Hepatocyte (in vitro differentiated cells): Measurements from ENCODE around the gene BCL2. TPM values are rescaled to one million over a fixed set of nuclear protein-coding genes. Genes with fewer than 3 reads are reported as not detected.

Experiments
- DNase-seq: peaks from one replicate; pipeline ENCODE4 v3.0.0-alpha.2; 2016; ENCODE audit warnings: low spot score
- H2AFZ ChIP-seq: fragments of 200-600 bp; sonication (generic); 2 replicates; pipeline ENCODE4 v1.6.0; 2016; ENCODE audit warnings: antibody characterized with exemption, mild to moderate bottlenecking
- H3K27ac ChIP-seq: fragments of 200-600 bp; sonication (generic); 2 replicates; pipeline ENCODE4 v1.5.1; 2016; ENCODE audit warnings: mild to moderate bottlenecking
- H3K27me3 ChIP-seq: fragments of 200-600 bp; sonication (generic); 2 replicates; pipeline ENCODE4 v1.6.1; 2016
- H3K36me3 ChIP-seq: fragments of 200-600 bp; sonication (generic); replicated peaks from 2 replicates; pipeline ENCODE4 v1.5.1; 2016; ENCODE audit warnings: low read depth; ENCODE audit not compliant: insufficient read depth
- H3K4me1 ChIP-seq: fragments of 200-600 bp; sonication (generic); 2 replicates; pipeline ENCODE4 v1.5.1; 2016; ENCODE audit warnings: mild to moderate bottlenecking, moderate library complexity; ENCODE audit not compliant: insufficient read depth
- H3K4me2 ChIP-seq: fragments of 200-600 bp; sonication (generic); 2 replicates; pipeline ENCODE4 v1.6.0; 2016
- H3K4me3 ChIP-seq: fragments of 200-600 bp; sonication (generic); 2 replicates; pipeline ENCODE4 v1.5.1; 2016; ENCODE audit warnings: mild to moderate bottlenecking
- H3K79me2 ChIP-seq: fragments of 200-600 bp; sonication (generic); 2 replicates; pipeline ENCODE4 v1.6.0; 2017; ENCODE audit warnings: mild to moderate bottlenecking
- H3K9me2 ChIP-seq: fragments of 200-600 bp; sonication (generic); replicated peaks from 2 replicates; pipeline ENCODE4 v1.6.0; 2017; ENCODE audit warnings: mild to moderate bottlenecking; ENCODE audit not compliant: insufficient read depth
- H3K9me3 ChIP-seq: fragments of 200-600 bp; sonication (generic); 2 replicates; pipeline ENCODE4 v1.5.1; 2016; ENCODE audit warnings: low read depth, mild to moderate bottlenecking
- H4K20me1 ChIP-seq: fragments of 200-600 bp; sonication (generic); 2 replicates; pipeline ENCODE4 v1.6.0; 2016; ENCODE audit warnings: mild to moderate bottlenecking; ENCODE audit not compliant: insufficient read depth, poor library complexity, severe bottlenecking
- EZH2 ChIP-seq: fragments of 200-600 bp; sonication (generic); IDR thresholded peaks from 2 replicates; pipeline ENCODE4 v1.6.1; 2016; ENCODE audit warnings: antibody characterized with exemption, mild to moderate bottlenecking, borderline replicate concordance
- EZH2phosphoT487 ChIP-seq: fragments of 200-600 bp; sonication (generic); IDR thresholded peaks from one replicate; pipeline ENCODE4 v1.6.1; 2018; ENCODE audit warnings: antibody characterized with exemption, mild to moderate bottlenecking, low read depth, moderate library complexity; ENCODE audit not compliant: unreplicated experiment, severe bottlenecking
- WGBS: methylation state at CpG from one replicate; pipeline ENCODE4 v1.1.6; 2016; ENCODE audit warnings: low lambda C conversion rate; ENCODE audit errors: missing lambda C conversion rate; 5-methylcytosine and 5-hydroxymethylcytosine counted together
- polyA plus RNA-seq: library from polyadenylated mRNA; unstranded; fragments of >200 nt; fragmentation: Nextera tagmentation; extraction: Ambion mirVana; gene quantifications from 2 replicates; pipeline ENCODE4 v1.2.1, GENCODE V29; 2016
- total RNA-seq: library from RNA; depleted of rRNA; stranded (reverse); fragments of >200 nt; gene quantifications from 2 replicates; pipeline ENCODE4 v1.2.3, GENCODE V29; 2014
- TF ChIP-seq, protein P1 (sequence below): fragments of 200-600 bp; sonication (generic); IDR thresholded peaks from 2 replicates; pipeline ENCODE4 v1.5.1; 2016; ENCODE audit warnings: antibody characterized with exemption, mild to moderate bottlenecking; ENCODE audit not compliant: poor library complexity

BCL2 gene
- total and polyA plus RNA-seq, 2 experiments from 2014 or later: 1.0 to 11.4 TPM

DNA sequence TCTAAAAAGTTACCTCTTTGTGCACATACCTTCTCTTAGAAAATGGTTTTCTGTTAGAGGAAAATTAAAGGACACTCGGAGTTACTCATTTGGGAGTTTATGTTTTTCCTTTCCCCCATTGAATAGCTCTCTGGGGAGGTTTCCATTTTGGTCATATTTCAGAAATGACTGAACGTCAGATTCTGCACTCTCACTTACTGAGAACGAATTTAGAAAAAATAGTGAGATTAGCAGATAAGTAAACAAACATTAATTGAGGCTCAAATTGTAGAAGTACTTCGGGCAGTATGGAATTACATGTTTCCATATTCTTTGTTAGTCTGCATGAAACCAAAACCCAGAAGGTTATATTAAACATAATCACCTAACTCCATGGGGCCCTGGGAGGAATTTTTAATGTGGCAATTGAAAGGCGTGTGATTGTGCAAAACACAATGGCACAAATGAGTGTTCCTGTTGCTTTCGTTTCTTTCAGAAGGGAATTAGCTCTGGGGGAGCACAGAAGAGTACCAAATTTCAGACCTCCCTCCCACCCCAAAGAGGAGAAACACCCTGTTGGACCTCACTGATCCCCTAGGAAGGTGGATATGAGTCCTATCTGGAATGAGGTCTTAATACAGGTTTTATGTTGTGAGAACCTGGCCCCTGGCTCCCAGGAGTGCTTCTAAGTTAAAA lies 212.3 kb downstream of the BCL2 start:
- Histone ChIP-seq H2AFZ (no peak overlapping the region), H4K20me1 (no peaks in the 10 kb centered on the region), H3K27me3 (no peaks in the 10 kb centered on the region), H3K36me3 (no peaks in the 10 kb centered on the region), H3K9me3 (no peaks in the 10 kb centered on the region), H3K4me3 (no peak overlapping the region), H3K79me2 (no peaks in the 10 kb centered on the region), H3K4me2 (no peak overlapping the region), H3K27ac (no peak overlapping the region), H3K9me2 (no peaks in the 10 kb centered on the region), H3K4me1 (peaks cover 5% of the 10 kb centered on the region)
- TF ChIP-seq, protein P1, sequence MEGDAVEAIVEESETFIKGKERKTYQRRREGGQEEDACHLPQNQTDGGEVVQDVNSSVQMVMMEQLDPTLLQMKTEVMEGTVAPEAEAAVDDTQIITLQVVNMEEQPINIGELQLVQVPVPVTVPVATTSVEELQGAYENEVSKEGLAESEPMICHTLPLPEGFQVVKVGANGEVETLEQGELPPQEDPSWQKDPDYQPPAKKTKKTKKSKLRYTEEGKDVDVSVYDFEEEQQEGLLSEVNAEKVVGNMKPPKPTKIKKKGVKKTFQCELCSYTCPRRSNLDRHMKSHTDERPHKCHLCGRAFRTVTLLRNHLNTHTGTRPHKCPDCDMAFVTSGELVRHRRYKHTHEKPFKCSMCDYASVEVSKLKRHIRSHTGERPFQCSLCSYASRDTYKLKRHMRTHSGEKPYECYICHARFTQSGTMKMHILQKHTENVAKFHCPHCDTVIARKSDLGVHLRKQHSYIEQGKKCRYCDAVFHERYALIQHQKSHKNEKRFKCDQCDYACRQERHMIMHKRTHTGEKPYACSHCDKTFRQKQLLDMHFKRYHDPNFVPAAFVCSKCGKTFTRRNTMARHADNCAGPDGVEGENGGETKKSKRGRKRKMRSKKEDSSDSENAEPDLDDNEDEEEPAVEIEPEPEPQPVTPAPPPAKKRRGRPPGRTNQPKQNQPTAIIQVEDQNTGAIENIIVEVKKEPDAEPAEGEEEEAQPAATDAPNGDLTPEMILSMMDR: no peak
- TF ChIP-seq EZH2 (no peak), EZH2phosphoT487 (no peak)
- WGBS: 65% methylated on average over 6 of the region's 6 CpGs
- no peak for DNase-seq

DNA sequence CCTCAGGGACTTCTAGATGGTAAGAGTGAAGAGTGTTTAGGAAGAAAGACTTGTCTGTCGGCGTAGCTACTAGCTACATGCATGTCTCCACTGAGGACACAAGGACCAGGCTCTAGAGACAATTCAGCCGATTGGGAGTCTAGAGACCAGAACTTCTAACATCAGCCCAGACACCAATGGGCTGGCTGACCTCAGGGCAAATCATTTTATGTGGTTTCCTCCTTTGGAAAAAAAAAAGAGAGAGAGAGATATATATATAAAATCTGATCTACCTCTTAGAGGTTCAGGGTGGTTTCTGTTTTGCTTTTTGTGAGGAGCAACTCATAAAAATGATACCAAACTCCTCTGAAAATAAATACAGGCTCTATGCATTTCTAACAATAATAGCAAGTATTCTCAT lies 212.8 kb downstream of the BCL2 start:
- H3K27me3 ChIP-seq: no peaks in the 10 kb centered on the region
- H3K9me2 ChIP-seq: no peaks in the 10 kb centered on the region
- H2AFZ ChIP-seq: no peak overlapping the region
- no peaks in the 10 kb centered on the region for H3K79me2 ChIP-seq
- TF ChIP-seq, protein P1: no peak
- TF ChIP-seq EZH2phosphoT487: no peak
- no peak for TF ChIP-seq EZH2
- no peak for DNase-seq
- H3K27ac ChIP-seq: no peak overlapping the region
- H4K20me1 ChIP-seq: no peaks in the 10 kb centered on the region
- H3K4me2 ChIP-seq: no peak overlapping the region
- no peaks in the 10 kb centered on the region for H3K9me3 ChIP-seq
- H3K4me1 ChIP-seq: peaks cover under 1% of the 10 kb centered on the region
- 85% methylated on average over 3 of the region's 3 CpGs for WGBS
- H3K36me3 ChIP-seq: no peaks in the 10 kb centered on the region
- H3K4me3 ChIP-seq: no peak overlapping the region

DNA sequence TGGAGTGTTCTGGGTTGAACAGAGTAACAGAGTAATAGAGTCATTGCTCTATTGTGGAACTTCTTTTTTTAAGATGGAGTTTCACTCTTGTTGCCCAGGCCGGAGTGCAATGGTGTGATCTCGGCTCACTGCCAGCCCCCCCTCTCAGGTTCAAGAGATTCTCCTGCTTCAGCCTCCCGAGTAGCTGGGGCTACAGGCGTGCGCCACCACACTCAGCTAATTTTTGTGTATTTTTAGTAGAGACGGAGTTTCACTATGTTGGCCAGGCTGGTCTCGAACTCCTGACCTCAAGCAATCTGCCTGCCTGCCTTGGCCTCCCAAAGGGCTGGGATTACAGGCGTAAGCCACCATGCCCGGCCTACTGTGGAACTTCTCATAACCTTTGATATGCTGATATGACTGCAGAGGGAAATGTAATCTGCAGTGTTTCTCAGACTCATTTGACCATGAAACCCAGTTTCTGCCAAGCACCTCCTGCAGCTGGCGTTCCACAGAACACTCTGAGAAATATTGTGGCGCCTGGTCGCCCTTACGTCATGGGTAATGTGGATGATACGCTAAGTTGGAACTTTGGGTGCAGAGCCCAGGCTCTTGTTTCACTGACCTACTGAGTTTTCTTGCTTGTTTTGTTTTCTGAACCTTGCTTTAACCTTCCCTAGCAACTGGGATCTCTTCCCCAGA lies 213.8 kb downstream of the BCL2 start:
- Histone ChIP-seq H3K4me1 (peaks cover 4% of the 10 kb centered on the region), H3K27me3 (no peaks in the 10 kb centered on the region), H2AFZ (no peak overlapping the region), H3K79me2 (no peaks in the 10 kb centered on the region), H3K4me2 (no peak overlapping the region), H3K4me3 (no peak overlapping the region), H3K9me3 (no peaks in the 10 kb centered on the region), H3K27ac (no peak overlapping the region), H4K20me1 (no peaks in the 10 kb centered on the region), H3K36me3 (no peaks in the 10 kb centered on the region), H3K9me2 (no peaks in the 10 kb centered on the region)
- 97% methylated on average over 14 of the region's 14 CpGs for WGBS
- TF ChIP-seq, protein P1: no peak
- no peak for TF ChIP-seq EZH2phosphoT487
- TF ChIP-seq EZH2: no peak
- DNase-seq: no peak
